GM12878 (cell line): Measurements from ENCODE around the gene SGMS1. TPM values are rescaled to one million over a fixed set of nuclear protein-coding genes. Genes with fewer than 3 reads are reported as not detected.
A peak's percentile ranks its signal among the peaks of the same experiment; 100 is the strongest.

ENCODE experiments used
- ASH2L ChIP-seq: fragments of 300-600, 200-600 bp; sonication (generic); IDR thresholded peaks from 2 replicates; pipeline ENCODE4 v1.6.1; 2017; ENCODE audit warnings: low read depth, mild to moderate bottlenecking, borderline replicate concordance
- ATF7 ChIP-seq: fragments of 450-650 bp; IDR thresholded peaks from 2 replicates; pipeline ENCODE4 v1.6.1; 2016; ENCODE audit warnings: low read depth, mild to moderate bottlenecking
- BCL11A ChIP-seq: IDR thresholded peaks from 2 replicates; pipeline ENCODE4 v1.6.1; 2011; ENCODE audit warnings: low read depth, low read length
- CREM ChIP-seq: IDR thresholded peaks from 2 replicates; pipeline ENCODE4 v1.6.1; 2014; ENCODE audit warnings: antibody characterized with exemption, low read depth
- EED ChIP-seq: sonication (generic); IDR thresholded peaks from 2 replicates; pipeline ENCODE4 v1.6.1; 2016; ENCODE audit warnings: antibody characterized with exemption, low read depth
- ESRRA ChIP-seq: IDR thresholded peaks from 2 replicates; pipeline ENCODE4 v1.6.1; 2012; ENCODE audit warnings: mild to moderate bottlenecking, low read length, improper control_type of control experiment
- FOXK2 ChIP-seq: fragments of 450-650 bp; IDR thresholded peaks from 2 replicates; pipeline ENCODE4 v1.6.1; 2017; ENCODE audit warnings: mild to moderate bottlenecking, moderate library complexity
- KDM1A ChIP-seq: fragments of 200-600 bp; sonication (generic); IDR thresholded peaks from 2 replicates; pipeline ENCODE4 v1.6.1; 2016; ENCODE audit warnings: borderline replicate concordance
- NFYA ChIP-seq: IDR thresholded peaks from 2 replicates; pipeline ENCODE4 v1.6.1; 2011; ENCODE audit warnings: low read depth, mild to moderate bottlenecking, low read length, improper control_type of control experiment, borderline replicate concordance
- PAX8 ChIP-seq: fragments of 450-650 bp; IDR thresholded peaks from 2 replicates; pipeline ENCODE4 v1.6.1; 2017; ENCODE audit warnings: mild to moderate bottlenecking, moderate library complexity
- PKNOX1 ChIP-seq: fragments of 450-650 bp; IDR thresholded peaks from 2 replicates; pipeline ENCODE4 v1.6.1; 2016; ENCODE audit warnings: mild to moderate bottlenecking
- POLR2AphosphoS2 ChIP-seq: IDR thresholded peaks from 2 replicates; pipeline ENCODE4 v1.6.1; 2011; ENCODE audit warnings: low read depth, mild to moderate bottlenecking, low read length, improper control_type of control experiment, moderate library complexity
- RFX5 ChIP-seq: IDR thresholded peaks from 2 replicates; pipeline ENCODE4 v1.6.1; 2011; ENCODE audit warnings: low read depth, low read length, improper control_type of control experiment
- SKIL ChIP-seq: fragments of 450-650 bp; IDR thresholded peaks from 2 replicates; pipeline ENCODE4 v1.6.1; 2017; ENCODE audit warnings: mild to moderate bottlenecking, low read depth, inconsistent platforms; ENCODE audit not compliant: poor library complexity, severe bottlenecking
- SP1 ChIP-seq: IDR thresholded peaks from one replicate; pipeline ENCODE4 v1.6.1; 2011; ENCODE audit warnings: low read depth, low read length
- SPI1 ChIP-seq: IDR thresholded peaks from 2 replicates; pipeline ENCODE4 v1.6.1; 2011; ENCODE audit warnings: low read depth, mild to moderate bottlenecking, low read length, moderate library complexity, borderline replicate concordance; ENCODE audit not compliant: insufficient read depth
- ZNF592 ChIP-seq: fragments of 450-650 bp; IDR thresholded peaks from 2 replicates; pipeline ENCODE4 v1.6.1; 2017; ENCODE audit warnings: mild to moderate bottlenecking, moderate library complexity
- ZNF687 ChIP-seq: fragments of 450-650 bp; IDR thresholded peaks from 2 replicates; pipeline ENCODE4 v1.6.1; 2017; ENCODE audit warnings: mild to moderate bottlenecking, moderate library complexity
- ZZZ3 ChIP-seq: IDR thresholded peaks from 2 replicates; pipeline ENCODE4 v1.6.1; 2011; ENCODE audit warnings: low read depth; ENCODE audit not compliant: control insufficient read depth, insufficient read length
- polyA plus RNA-seq, 11 experiments: library from polyadenylated mRNA; depleted of rRNA in 4 of 11; unstranded in 6 of 11; stranded (reverse) in 5 of 11; fragments of >200 nt; fragmentation: Nextera tagmentation in 4 of 11; fragmentation: Illumina TruSeq in 1 of 11; extraction: Ambion mirVana in 4 of 11; extraction: Trizol in 1 of 11; gene quantifications; 1 replicate in 1 of 11; 2 replicates in 10 of 11; pipeline versions ENCODE4 v1.2.1 to v1.2.3, GENCODE V29; 2011 to 2016; ENCODE audit warnings: inconsistent platforms in 2 of 11, missing spikeins in 2 of 11, low read depth in 1 of 11
- total RNA-seq, 4 experiments: library from RNA; depleted of rRNA in 3 of 4; stranded (reverse); fragments of >200 nt in 3 of 4; fragmentation: Illumina TruSeq in 1 of 4; extraction: Trizol in 1 of 4; gene quantifications; 2 replicates each; pipeline versions ENCODE4 v1.2.1 to v1.2.3, GENCODE V29; 2013 to 2021

SGMS1 gene
- total and polyA plus RNA-seq, 10 of the 15 experiments (the other 5 are each of a cell fraction or from before 2014, with no cell fraction given) = 1.4 to 14.5 (median 4.9) TPM

DNA sequence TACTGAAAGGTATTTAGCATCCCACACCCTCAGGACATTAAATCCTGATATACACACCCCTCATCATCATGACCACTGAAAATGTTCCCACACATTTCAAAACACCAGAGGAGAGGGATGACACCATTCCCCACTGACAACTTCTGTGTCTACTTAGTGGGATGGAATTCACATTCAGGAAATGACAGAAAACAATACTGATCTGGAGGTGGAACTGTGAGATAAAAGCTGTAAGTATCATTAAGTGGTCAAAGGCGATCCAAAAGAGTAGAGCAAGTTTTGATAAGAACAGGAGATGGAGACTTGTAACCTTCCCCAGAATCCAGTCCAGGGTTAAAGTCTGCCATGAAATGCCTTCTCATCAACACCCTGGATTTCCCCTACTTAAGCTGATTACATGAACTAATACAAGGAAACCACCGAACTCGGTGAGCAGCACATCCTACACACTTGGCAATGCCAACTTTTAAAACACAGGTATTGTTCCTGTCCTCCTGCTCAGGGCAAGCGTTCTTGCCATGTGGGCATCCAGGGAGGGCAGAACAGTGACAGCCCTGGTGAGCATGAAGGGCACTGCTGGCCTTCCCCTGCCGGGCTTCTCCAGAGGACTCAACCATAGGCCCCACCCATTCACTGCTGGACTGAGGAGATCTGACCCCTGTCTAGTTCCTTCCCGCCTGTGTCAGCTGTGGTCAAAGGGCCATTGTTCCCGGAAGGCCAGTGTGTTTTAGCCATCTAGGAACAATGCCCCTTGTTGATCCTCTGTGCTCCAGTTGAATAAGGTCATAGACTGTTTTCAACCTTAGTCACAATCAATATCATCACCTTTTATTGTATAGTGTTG lies 85.0 kb downstream of the SGMS1 start (continued):
- no peak for TF ChIP-seq SPI1
- no peak for TF ChIP-seq PAX8
- TF ChIP-seq CREM = no peak
- TF ChIP-seq KDM1A = no peak
- TF ChIP-seq RFX5 = no peak
- TF ChIP-seq SKIL = no peak
- peak; percentile 78 for TF ChIP-seq ZNF687
- no peak for TF ChIP-seq ESRRA
- TF ChIP-seq ZZZ3 = no peak
- no peak for TF ChIP-seq FOXK2
- TF ChIP-seq EED = no peak
- no peak for TF ChIP-seq ASH2L
- TF ChIP-seq BCL11A = no peak
- peak; percentile 56 for TF ChIP-seq ATF7
- TF ChIP-seq NFYA = no peak
- no peak for TF ChIP-seq POLR2AphosphoS2
- TF ChIP-seq PKNOX1 = no peak
- no peak for TF ChIP-seq ZNF592
- TF ChIP-seq SP1 = no peak
